ENCODE measurements around the gene CACNA1C. TPM values are rescaled to one million over a fixed set of nuclear protein-coding genes. Genes with fewer than 3 reads are reported as not detected.
A peak's percentile ranks its signal among the peaks of the same experiment; 100 is the strongest.

Gene CACNA1C
- total and polyA plus RNA-seq, 5 donors: 34.6 to 163 (median 123) TPM

DNA sequence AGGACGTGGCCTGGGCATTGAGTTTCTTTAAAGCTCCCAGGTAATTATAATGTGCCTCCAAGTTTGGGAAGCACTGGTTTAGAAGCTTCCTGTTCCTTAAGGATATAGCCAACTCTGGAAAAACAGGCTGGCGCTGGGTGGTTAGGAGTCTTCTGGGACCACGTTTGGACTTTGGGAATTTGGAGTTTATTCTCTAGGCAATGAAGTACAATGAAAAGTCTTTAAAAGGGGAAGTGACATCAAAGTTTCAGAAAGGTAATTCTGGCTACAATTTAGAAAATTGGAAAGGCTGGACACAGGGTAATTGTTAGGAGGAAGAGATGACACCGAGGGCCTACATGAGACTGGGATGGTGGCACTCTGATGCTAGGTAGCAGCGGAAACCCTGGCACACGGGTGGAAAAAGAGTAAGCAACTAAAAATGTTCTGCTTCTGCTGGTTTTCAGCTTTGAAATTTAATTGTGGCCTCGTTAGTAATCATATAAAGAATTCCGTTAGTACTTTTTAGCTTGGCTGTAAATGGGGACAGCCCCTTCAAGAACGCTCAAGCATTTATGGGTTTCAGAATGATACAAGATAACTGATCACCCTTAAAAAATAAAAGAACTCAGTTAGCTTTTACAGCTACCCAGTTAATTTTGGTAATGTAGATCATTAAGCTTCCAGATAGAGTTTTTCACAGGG, 35.8 kb upstream of the CACNA1C start:
- H3K27me3 ChIP-seq (ENCODE audit: control insufficient read depth, insufficient read depth): no peaks in the 10 kb centered on the region
- H3K27ac ChIP-seq (ENCODE audit: low read length): peak overlapping the region; percentile 6
- ATAC-seq (no peak), DNase-seq (no peak)
- no peak overlapping the region for H3K4me3 ChIP-seq (ENCODE audit: low read length)
- no peaks in the 10 kb centered on the region for H3K9me3 ChIP-seq (ENCODE audit: control insufficient read depth, low read length)
- intact Hi-C loops (cut with DNase I): no loop called here
- H3K4me1 ChIP-seq (ENCODE audit: control insufficient read depth, insufficient read depth, low read length): peaks cover 10% of the 10 kb centered on the region
- 87% methylated on average over 9 of the region's 9 CpGs for WGBS

DNA sequence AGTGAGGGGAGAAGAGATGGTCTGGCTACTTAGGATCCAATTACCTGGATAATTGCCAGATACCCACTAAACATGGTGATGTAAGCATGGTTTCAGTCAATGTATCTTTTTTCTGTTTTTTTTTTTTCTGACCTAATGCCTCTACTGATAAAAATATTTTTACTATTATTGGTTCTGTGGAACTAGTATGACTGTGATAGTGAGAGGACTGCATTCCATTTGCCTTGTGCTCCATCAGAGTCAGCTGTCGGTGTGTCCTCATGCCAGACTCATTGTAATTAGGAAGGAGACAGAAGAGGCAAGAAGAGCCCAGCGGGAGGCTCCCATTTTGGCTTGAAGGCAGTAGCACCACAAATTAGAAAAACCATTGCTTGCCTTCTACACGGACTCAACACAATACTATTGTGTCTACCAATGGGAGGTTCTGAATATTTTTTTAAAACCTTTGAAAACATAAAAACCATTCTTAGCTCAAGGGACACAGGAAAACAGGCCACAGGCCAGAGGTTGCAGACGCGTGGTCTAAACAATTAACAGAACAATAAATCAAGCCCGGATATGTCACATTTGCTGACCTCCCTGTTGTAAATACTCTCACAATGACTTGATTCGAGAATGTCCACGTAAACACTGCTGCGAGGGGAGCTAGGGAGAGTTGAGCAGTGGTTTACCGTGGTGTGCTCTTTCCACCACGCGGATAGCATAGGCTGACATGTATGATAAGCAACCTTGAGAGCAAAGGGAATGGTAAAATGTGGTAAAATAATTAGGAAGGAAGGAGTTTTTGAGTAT, 35.0 kb upstream of the CACNA1C start:
- Histone ChIP-seq H3K27me3 (ENCODE audit: control insufficient read depth, insufficient read depth) (no peaks in the 10 kb centered on the region), H3K4me1 (ENCODE audit: control insufficient read depth, insufficient read depth, low read length) (peaks cover 10% of the 10 kb centered on the region), H3K27ac (ENCODE audit: low read length) (peak overlapping the region; percentile 61), H3K9me3 (ENCODE audit: control insufficient read depth, low read length) (no peaks in the 10 kb centered on the region), H3K4me3 (ENCODE audit: low read length) (no peak overlapping the region)
- intact Hi-C loops (cut with DNase I): no loop called here
- no peak for DNase-seq
- ATAC-seq: peak in 1 of 2 donors; percentile 35
- 49% methylated on average over 12 of the region's 12 CpGs for WGBS

DNA sequence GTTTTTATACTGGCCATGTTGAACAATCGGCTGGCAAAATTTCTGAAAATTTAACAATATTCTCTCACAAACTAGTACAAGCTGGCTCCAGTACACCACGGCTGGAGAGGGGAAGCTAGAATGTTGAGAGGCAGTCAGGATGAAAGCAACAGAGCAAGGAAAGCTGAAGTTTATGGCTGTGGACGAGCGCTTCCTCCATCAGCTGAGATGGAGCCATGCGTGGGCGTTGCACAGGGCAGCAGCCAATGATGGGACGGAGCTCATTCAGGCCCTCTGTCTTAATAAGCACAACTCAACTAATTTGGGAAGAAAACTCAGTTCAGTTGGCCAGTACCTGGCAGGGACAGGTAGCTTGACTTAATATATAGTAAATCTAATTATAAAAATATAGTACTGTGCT, 34.4 kb upstream of the CACNA1C start:
- intact Hi-C loops (cut with DNase I): no loop called here
- Histone ChIP-seq H3K9me3 (ENCODE audit: control insufficient read depth, low read length) (no peaks in the 10 kb centered on the region), H3K27me3 (ENCODE audit: control insufficient read depth, insufficient read depth) (no peaks in the 10 kb centered on the region), H3K4me1 (ENCODE audit: control insufficient read depth, insufficient read depth, low read length) (peaks cover 9% of the 10 kb centered on the region), H3K4me3 (ENCODE audit: low read length) (no peak overlapping the region), H3K27ac (ENCODE audit: low read length) (no peak overlapping the region)
- WGBS: 79% methylated on average over 7 of the region's 7 CpGs
- DNase-seq (no peak), ATAC-seq (no peak)

DNA sequence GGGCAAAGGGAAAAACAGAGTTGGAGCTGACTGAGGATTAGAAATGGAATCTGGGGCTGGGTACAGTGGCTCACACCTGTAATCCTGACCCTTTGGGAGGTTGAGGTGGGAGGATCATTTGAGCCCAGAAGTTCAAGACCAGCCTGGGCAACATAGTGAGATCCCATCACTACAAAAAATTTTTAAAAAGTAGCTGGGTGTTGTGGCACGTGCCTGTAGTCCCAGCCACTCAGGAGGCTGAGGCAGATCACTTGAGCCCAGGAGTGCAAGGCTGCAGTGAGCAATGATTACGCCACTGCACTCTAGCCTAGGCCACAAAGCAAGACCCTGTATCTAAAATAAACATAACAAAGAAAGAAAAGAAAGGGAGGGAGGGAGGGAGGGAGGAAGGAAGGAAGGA, 33.7 kb upstream of the CACNA1C start:
- Histone ChIP-seq H3K9me3 (ENCODE audit: control insufficient read depth, low read length) (no peaks in the 10 kb centered on the region), H3K27ac (ENCODE audit: low read length) (no peak overlapping the region), H3K4me3 (ENCODE audit: low read length) (no peak overlapping the region), H3K27me3 (ENCODE audit: control insufficient read depth, insufficient read depth) (no peaks in the 10 kb centered on the region), H3K4me1 (ENCODE audit: control insufficient read depth, insufficient read depth, low read length) (peaks cover 7% of the 10 kb centered on the region)
- intact Hi-C loops (cut with DNase I): no loop called here
- ATAC-seq (no peak), DNase-seq (no peak)
- WGBS: 90% methylated on average over 2 of the region's 2 CpGs

DNA sequence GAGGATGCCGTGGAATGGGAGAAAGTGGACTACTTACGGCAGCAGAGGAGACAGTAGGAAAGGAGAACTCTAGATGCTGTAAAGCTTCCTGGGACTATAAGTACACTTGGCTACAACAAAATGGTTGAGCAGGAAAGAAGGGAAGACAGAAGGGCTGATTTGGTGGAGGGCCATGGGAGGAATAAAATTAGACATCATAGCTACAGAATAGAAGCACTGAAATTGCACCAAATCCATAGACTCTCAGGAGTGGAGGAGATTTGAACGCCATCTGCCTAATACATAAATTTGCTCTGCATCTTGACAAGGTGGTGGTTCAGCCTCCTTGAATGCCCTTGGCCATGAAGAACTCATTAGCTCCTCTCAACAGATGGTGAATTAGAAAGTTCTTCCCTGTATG, 32.3 kb upstream of the CACNA1C start:
- WGBS: 93% methylated on average over 3 of the region's 3 CpGs
- H3K9me3 ChIP-seq (ENCODE audit: control insufficient read depth, low read length): no peaks in the 10 kb centered on the region
- intact Hi-C loops (cut with DNase I): no loop called here
- no peak for ATAC-seq
- no peak for DNase-seq
- H3K4me1 ChIP-seq (ENCODE audit: control insufficient read depth, insufficient read depth, low read length): peaks cover 2% of the 10 kb centered on the region
- H3K4me3 ChIP-seq (ENCODE audit: low read length): no peak overlapping the region
- H3K27ac ChIP-seq (ENCODE audit: low read length): no peak overlapping the region
- no peaks in the 10 kb centered on the region for H3K27me3 ChIP-seq (ENCODE audit: control insufficient read depth, insufficient read depth)

DNA sequence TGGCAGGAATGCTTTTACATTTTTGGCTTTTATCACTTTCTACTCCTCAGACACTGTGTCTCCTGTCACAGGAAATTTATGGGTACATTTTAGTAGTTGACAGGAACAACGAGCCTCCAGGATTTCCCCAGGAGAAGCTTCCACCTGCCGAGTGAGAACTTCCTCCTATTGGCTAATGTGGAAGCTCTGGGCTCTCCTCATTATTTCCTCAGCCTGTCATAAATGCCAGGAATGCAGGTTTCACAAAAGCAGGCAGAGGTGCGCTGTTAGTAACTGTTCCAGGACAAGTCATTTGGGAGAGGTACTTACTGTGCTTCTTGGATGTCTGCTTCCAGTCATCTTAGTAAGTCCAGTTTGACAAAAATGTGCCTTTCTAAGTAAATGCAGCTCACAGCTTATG, 29.4 kb upstream of the CACNA1C start:
- WGBS: 41% methylated on average over 3 of the region's 3 CpGs
- peaks cover under 1% of the 10 kb centered on the region for H3K4me1 ChIP-seq (ENCODE audit: control insufficient read depth, insufficient read depth, low read length)

DNA sequence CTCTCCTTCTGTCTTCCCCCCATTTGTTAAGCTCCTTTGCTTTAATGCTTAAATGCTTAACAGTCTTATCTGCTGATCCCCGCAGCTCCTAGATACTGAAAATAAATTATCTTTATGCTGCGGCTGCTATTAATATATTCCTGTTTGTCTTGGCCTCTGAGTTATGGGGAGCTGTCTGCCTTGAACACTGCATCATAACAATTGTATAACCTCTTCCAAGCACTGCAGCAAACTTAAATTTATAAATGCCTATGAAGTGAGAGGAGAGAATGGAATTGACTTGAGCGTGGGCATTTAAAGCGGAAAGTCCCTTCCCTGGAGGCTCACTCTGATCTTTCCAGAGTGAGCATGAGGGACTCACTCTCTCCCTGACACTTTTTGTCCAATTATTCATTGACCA, 25.4 kb upstream of the CACNA1C start:
- Histone ChIP-seq H3K27me3 (ENCODE audit: control insufficient read depth, insufficient read depth) (no peaks in the 10 kb centered on the region), H3K27ac (ENCODE audit: low read length) (no peak overlapping the region), H3K4me3 (ENCODE audit: low read length) (no peak overlapping the region), H3K4me1 (ENCODE audit: control insufficient read depth, insufficient read depth, low read length) (peaks cover 4% of the 10 kb centered on the region), H3K9me3 (ENCODE audit: control insufficient read depth, low read length) (no peaks in the 10 kb centered on the region)
- 31% methylated on average over 4 of the region's 4 CpGs for WGBS
- DNase-seq: no peak
- intact Hi-C loops (cut with DNase I): no loop called here
- no peak for ATAC-seq

More for the DNA sequence above, 29.4 kb upstream of the CACNA1C start:
- intact Hi-C loops (cut with DNase I): no loop called here
- DNase-seq: no peak
- H3K9me3 ChIP-seq (ENCODE audit: control insufficient read depth, low read length): no peaks in the 10 kb centered on the region
- no peak overlapping the region for H3K27ac ChIP-seq (ENCODE audit: low read length)
- H3K4me3 ChIP-seq (ENCODE audit: low read length): no peak overlapping the region
- no peaks in the 10 kb centered on the region for H3K27me3 ChIP-seq (ENCODE audit: control insufficient read depth, insufficient read depth)
- ATAC-seq: no peak

DNA sequence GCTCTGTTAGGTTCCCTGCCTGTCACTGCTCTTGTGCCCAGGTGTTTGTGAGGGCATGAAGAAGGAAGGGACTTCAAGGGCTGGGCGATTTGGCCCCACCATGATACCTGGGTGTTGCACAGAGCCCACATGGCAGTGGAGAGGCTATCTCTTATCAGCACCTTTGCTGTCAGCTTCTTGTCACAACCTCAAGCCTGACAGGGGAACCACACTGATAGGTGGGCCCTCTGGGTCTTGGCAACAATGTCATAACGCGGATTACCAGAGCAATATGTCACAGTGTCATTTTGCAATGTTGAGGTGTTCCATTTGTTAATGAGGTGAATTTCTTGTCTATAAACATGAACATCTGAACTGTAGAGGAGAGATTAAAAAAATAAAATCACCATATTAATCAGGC, 22.9 kb upstream of the CACNA1C start:
- ATAC-seq (no peak), DNase-seq (no peak)
- Histone ChIP-seq H3K4me1 (ENCODE audit: control insufficient read depth, insufficient read depth, low read length) (peaks cover 4% of the 10 kb centered on the region), H3K27ac (ENCODE audit: low read length) (peak overlapping the region; percentile 12), H3K4me3 (ENCODE audit: low read length) (no peak overlapping the region), H3K27me3 (ENCODE audit: control insufficient read depth, insufficient read depth) (no peaks in the 10 kb centered on the region), H3K9me3 (ENCODE audit: control insufficient read depth, low read length) (no peaks in the 10 kb centered on the region)
- intact Hi-C loops (cut with DNase I): loop anchor here in 2 of 4 donors (5.0 to 10.0 kb wide), 4 partner anchors 43 to 228 kb away; no protein-coding TSS in a partner anchor
- 67% methylated on average over 3 of the region's 3 CpGs for WGBS

DNA sequence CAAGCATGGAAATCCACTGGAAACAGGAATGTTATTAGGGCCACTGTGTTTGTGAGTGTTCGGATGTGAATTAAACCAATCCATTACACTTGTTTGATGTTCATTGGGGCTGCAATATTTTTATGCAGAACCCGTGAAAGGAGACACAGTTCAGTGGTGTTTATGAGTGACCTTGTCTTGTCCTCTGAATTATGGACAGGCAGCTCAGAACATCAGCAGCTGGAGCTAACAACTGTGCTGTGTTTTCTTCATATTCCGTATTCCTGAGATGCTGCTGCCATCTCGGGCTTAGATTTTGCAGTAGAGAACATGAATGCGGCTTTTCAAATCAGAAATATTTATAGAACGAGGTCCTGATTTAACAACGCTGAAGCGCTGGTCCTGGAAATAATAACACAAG, 20.3 kb upstream of the CACNA1C start:
- DNase-seq (no peak), ATAC-seq (no peak)
- Histone ChIP-seq H3K4me1 (ENCODE audit: control insufficient read depth, insufficient read depth, low read length) (peaks cover 8% of the 10 kb centered on the region), H3K27me3 (ENCODE audit: control insufficient read depth, insufficient read depth) (no peaks in the 10 kb centered on the region), H3K27ac (ENCODE audit: low read length) (no peak overlapping the region), H3K4me3 (ENCODE audit: low read length) (no peak overlapping the region), H3K9me3 (ENCODE audit: control insufficient read depth, low read length) (no peaks in the 10 kb centered on the region)
- 69% methylated on average over 8 of the region's 8 CpGs for WGBS
- intact Hi-C loops (cut with DNase I): loop anchor here in 2 of 4 donors (5.0 to 10.0 kb wide), 4 partner anchors 45 to 230 kb away; no protein-coding TSS in a partner anchor

DNA sequence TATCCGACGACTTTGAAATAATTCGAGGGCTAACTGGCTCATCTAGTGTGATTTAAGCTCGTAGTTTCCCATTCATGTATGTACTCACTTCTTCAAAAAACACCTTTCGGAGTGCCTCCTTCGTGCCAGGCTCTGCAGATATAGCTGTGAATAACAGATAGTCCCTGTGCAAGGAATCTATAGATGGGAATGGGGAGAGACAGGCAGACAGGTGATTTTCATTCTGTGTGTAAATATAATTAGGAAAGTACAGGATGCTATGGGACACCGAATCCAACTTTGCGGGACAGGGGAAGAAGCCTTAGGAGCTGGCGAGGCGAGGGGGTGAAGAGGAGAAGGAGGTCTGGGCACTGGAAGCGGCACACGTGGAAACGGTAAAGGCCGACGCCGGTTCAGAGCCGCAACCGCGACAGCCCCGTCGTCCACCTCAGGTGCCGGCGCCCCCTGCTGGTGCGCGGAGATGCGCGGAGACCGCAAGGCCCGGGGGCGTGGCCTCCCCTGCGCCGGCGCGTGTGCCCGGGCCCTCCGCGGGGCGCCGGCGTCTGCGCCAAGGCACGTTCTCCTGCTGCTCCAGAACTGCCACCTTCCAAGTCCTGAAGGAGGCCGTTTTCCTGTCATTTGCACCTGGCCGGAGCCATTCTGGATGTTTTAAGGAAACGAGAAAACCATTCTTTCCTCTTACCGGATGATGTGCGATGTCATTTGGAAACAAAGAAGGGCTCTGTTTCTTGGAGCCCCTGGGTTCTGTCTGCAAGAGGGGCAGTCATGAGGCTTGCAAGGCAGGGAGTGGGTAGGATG, 18.0 kb upstream of the CACNA1C start:
- 13% methylated on average over 47 of the region's 47 CpGs for WGBS
- H3K4me3 ChIP-seq (ENCODE audit: low read length): peak overlapping the region; percentile 34
- ATAC-seq (peak; percentile 90 to 94), DNase-seq (peak; percentile 91 to 97 (median 95))
- H3K4me1 ChIP-seq (ENCODE audit: control insufficient read depth, insufficient read depth, low read length): peaks cover 6% of the 10 kb centered on the region
- H3K9me3 ChIP-seq (ENCODE audit: control insufficient read depth, low read length): no peaks in the 10 kb centered on the region
- H3K27ac ChIP-seq (ENCODE audit: low read length): no peak overlapping the region
- intact Hi-C loops (cut with DNase I): loop anchor here in 3 of 4 donors (5.0 to 10.0 kb wide), 4 partner anchors 48 to 233 kb away; no protein-coding TSS in a partner anchor
- H3K27me3 ChIP-seq (ENCODE audit: control insufficient read depth, insufficient read depth): no peaks in the 10 kb centered on the region
